Fibroblast of mammary gland (primary cell): ENCODE results near the gene MUC5B.

Source experiments
- DNase-seq: peaks from one replicate; pipeline ENCODE4 v3.0.0-alpha.2; 2010; ENCODE audit warnings: low read depth
- H3K4me3 ChIP-seq: 2 replicates; pipeline ENCODE4 v1.5.1; 2011; ENCODE audit warnings: low read depth, mild to moderate bottlenecking, low read length, moderate library complexity; ENCODE audit not compliant: control insufficient read depth
- CTCF ChIP-seq: conservative IDR thresholded peaks from 2 replicates; pipeline ENCODE4 v1.5.1; 2011; ENCODE audit warnings: low read depth, low read length, inconsistent platforms; ENCODE audit not compliant: control insufficient read depth, insufficient read depth

MUC5B gene

GRCh38 chr11:1226226-1226985 lies 3.5 kb downstream of the MUC5B start:
- no peak overlapping the region for H3K4me3 ChIP-seq
- no peak for TF ChIP-seq CTCF
- no peak for DNase-seq

- no peak overlapping the region for H3K4me3 ChIP-seq
- TF ChIP-seq CTCF = no peak
- no peak for DNase-seq
Observed at GRCh38 chr11:1226986-1227550, 4.2 kb downstream of the MUC5B start.

- no peak for TF ChIP-seq CTCF
- H3K4me3 ChIP-seq = no peak overlapping the region
- DNase-seq = no peak
Observed at GRCh38 chr11:1227551-1228100, 4.8 kb downstream of the MUC5B start.

GRCh38 chr11:1228101-1228821 lies 5.4 kb downstream of the MUC5B start:
- TF ChIP-seq CTCF = no peak
- H3K4me3 ChIP-seq = no peak overlapping the region
- no peak for DNase-seq

GRCh38 chr11:1228921-1229451 lies 6.1 kb downstream of the MUC5B start:
- no peak for DNase-seq
- no peak for TF ChIP-seq CTCF
- no peak overlapping the region for H3K4me3 ChIP-seq

- DNase-seq = no peak
- no peak for TF ChIP-seq CTCF
- H3K4me3 ChIP-seq = no peak overlapping the region
Observed at GRCh38 chr11:1229471-1230120, 6.7 kb downstream of the MUC5B start.
